Mucosa of descending colon (tissue), 3 donors: Measurements from ENCODE around the gene GPR156. TPM values are rescaled to one million over a fixed set of nuclear protein-coding genes. Genes with fewer than 3 reads are reported as not detected.

Source experiments
- ATAC-seq: fragments of 200-7000 bp; cut with Tn5 transposase; one replicate; pipeline ENCODE4 v1.9.1; 2020; ENCODE audit warnings: mild to moderate bottlenecking, moderate library complexity
- DNase-seq, 3 donors: peaks; one replicate each; pipeline ENCODE4 v3.0.0-alpha.2; 2020
- H3K36me3 ChIP-seq: fragments of 200-600 bp; one replicate; pipeline ENCODE4 v1.8.0; 2021; ENCODE audit warnings: low read depth, mild to moderate bottlenecking
- H3K4me1 ChIP-seq: fragments of 200-600 bp; one replicate; pipeline ENCODE4 v1.8.0; 2021; ENCODE audit warnings: low read depth, mild to moderate bottlenecking
- H3K4me3 ChIP-seq: fragments of 200-600 bp; one replicate; pipeline ENCODE4 v1.8.0; 2021; ENCODE audit warnings: mild to moderate bottlenecking
- H3K9me3 ChIP-seq: fragments of 200-600 bp; one replicate; pipeline ENCODE4 v1.8.0; 2021; ENCODE audit warnings: mild to moderate bottlenecking
- CTCF ChIP-seq: fragments of 200-600 bp; IDR thresholded peaks from one replicate; pipeline ENCODE4 v1.8.0; 2022; ENCODE audit warnings: antibody characterized with exemption, mild to moderate bottlenecking
- intact Hi-C, 2 donors: fragments of 100-400 bp; cut with DNase I in 1 of 2; cut with micrococcal nuclease in 1 of 2; formaldehyde crosslinking; loops; one replicate each; pipeline versions ENCODE4 v1.11.0 to v1.11.1; 2022; cut with DNase I, micrococcal nuclease
- total RNA-seq, 3 donors: library from RNA; stranded (reverse); fragmentation: NEBNext Ultra II Directional in 2 of 3; extraction: Animal tissue kit (Norgen Biotek cat#: 25700) in 2 of 3; gene quantifications; one replicate each; pipeline versions ENCODE4 v1.2.1 to v1.2.4, GENCODE V29; 2021 to 2023
- donor health status: DM: no; HTN: no; CAD: no; lungs with moderate emphysema.
- donor health status: DM: no; HTN: no; CAD: no.
- donor health status: DM: no; HTN: yes; CAD: no.

Gene GPR156
- total RNA-seq, 3 donors from 2014 or later: 0.34 to 2.7 TPM; not detected in 1

GRCh38 chr3:120311863-120312794 lies 27.1 kb upstream of the GPR156 start:
- no peak for DNase-seq
- no peak for ATAC-seq

DNA sequence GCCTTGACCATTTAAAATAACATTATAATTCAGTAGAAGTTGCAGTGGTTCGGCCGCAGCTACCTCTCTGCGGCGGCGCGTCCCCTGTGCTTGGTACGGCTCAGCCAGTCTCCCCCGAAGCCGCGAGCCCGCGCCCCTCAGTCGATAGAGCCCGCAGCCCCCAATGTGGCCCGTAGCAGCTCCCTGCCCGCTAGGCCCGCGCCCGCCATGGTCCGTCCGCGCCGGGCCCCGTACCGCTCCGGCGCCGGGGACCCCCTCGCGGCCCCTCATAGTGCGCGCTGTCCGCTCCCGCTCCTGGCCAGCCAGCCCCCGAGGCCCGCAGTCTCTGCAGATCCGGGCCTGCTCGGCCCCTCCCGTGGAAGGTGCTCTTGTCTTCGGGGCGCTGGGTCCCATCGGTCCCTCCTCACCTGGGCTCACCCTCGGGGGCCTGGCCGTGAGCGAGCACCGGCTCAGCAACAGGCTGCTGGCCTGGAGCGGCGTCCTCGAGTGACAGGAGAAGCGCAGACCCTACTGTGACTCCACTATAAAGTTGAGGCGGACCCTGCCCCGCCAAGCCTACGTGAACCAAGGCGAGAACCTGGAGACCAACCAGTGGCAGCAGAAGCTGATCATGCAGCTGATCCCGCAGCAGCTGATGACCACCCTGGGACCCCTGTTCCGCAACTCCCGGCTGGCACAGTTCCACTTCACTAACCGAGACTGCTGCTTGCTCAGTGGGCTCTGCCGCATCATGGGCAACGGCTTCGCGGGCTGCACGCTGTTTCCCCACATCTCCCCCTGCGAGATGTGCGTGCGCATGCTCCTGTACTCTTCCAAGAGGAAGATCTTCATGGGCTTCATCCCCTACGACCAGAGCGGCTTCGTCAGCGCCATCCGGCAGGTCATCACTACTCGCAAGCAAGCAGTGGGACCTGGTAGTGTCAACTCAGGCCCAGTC lies 21.8 kb upstream of the GPR156 start:
- no peak for TF ChIP-seq CTCF
- H3K9me3 ChIP-seq: no peaks in the 10 kb centered on the region
- H3K36me3 ChIP-seq: no peaks in the 10 kb centered on the region
- intact Hi-C loops: no loop called here
- no peak overlapping the region for H3K4me3 ChIP-seq
- no peak for ATAC-seq
- H3K4me1 ChIP-seq: no peaks in the 10 kb centered on the region
- DNase-seq: no peak

More at GRCh38 chr3:120311863-120312794, 27.1 kb upstream of the GPR156 start:
- intact Hi-C loops: no loop called here
- no peak overlapping the region for H3K4me3 ChIP-seq
- no peaks in the 10 kb centered on the region for H3K36me3 ChIP-seq
- no peak for TF ChIP-seq CTCF
- H3K9me3 ChIP-seq: peaks cover 7% of the 10 kb centered on the region
- no peaks in the 10 kb centered on the region for H3K4me1 ChIP-seq

GRCh38 chr3:120304616-120305015 lies 19.6 kb upstream of the GPR156 start:
- intact Hi-C loops: no loop called here
- ATAC-seq (no peak), DNase-seq (no peak)
- Histone ChIP-seq H3K4me3 (no peak overlapping the region), H3K4me1 (no peaks in the 10 kb centered on the region), H3K9me3 (no peaks in the 10 kb centered on the region), H3K36me3 (no peaks in the 10 kb centered on the region)
- TF ChIP-seq CTCF: no peak

DNA sequence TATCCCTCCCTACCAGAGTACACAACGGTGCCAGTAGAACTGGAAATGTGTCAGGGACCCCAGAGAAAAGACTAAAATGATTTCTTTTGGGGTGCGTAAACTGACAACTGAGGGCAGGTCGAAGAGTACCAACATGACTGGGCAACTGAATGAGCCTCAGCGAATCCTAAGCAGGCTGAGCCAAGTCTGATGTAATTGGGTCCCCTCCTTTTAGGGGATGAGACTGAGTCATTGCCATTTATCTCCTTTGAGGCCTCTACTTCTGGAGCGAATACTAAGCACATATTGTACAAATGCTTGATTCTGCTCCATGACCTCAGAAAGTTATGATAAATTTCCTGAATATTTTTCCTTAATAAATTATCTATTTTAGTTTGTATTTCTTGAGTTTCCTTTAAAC lies 17.3 kb upstream of the GPR156 start:
- H3K4me3 ChIP-seq: no peak overlapping the region
- TF ChIP-seq CTCF: no peak
- intact Hi-C loops: no loop called here
- H3K4me1 ChIP-seq: no peaks in the 10 kb centered on the region
- H3K9me3 ChIP-seq: no peaks in the 10 kb centered on the region
- DNase-seq: no peak
- no peaks in the 10 kb centered on the region for H3K36me3 ChIP-seq
- no peak for ATAC-seq

DNA sequence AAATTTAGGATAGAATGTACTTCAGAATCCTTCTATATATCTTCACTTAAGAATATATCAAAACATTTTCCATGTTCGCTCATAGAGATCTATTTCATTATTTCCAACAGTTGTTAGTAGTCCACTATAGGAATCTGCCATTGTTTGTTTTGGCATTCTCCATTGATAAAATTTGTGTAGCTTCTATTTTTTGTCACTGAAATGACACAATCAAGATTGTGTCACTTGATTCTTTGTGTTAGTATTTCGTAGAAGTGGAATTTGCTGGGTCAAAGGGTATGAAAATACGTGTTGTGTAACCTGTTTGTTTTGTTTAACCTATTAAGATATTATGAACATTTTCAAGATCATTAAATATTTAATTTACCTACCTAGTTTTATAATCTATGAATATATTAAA lies 15.9 kb upstream of the GPR156 start:
- Histone ChIP-seq H3K4me1 (no peaks in the 10 kb centered on the region), H3K4me3 (no peak overlapping the region), H3K9me3 (no peaks in the 10 kb centered on the region), H3K36me3 (no peaks in the 10 kb centered on the region)
- no peak for ATAC-seq
- no peak for DNase-seq
- intact Hi-C loops: no loop called here
- no peak for TF ChIP-seq CTCF
